Stimulated activated naive B cell treated with anti-CD40 and anti-IgM and Interleukin-4, amounts not matched to agents 10 μg/mL and 1 μg/mL and 100 μg/mL, for 72 hours (primary cell): Measurements from ENCODE around the gene SLC25A10.

Experiments
- ATAC-seq, 2 donors: fragments of 150-1000 bp; cut with Tn5 transposase; replicated peaks; 2 replicates each; pipeline ENCODE4 v1.10.0; 2021; ENCODE audit warnings: moderate library complexity in 1 of 2
- DNase-seq: peaks from one replicate; pipeline ENCODE4 v3.0.0; 2021
- H3K27ac Mint-ChIP-seq: one replicate; pipeline ENCODE4 v1.8.0; 2022; ENCODE audit warnings: mild to moderate bottlenecking, mixed read lengths
- H3K27me3 Mint-ChIP-seq, 2 donors: one replicate each; pipeline ENCODE4 v1.8.0; 2022; ENCODE audit warnings: mixed read lengths in 2 of 2
- H3K36me3 Mint-ChIP-seq, 2 donors: one replicate each; pipeline ENCODE4 v1.8.0; 2022; ENCODE audit warnings: mixed read lengths in 2 of 2, mild to moderate bottlenecking in 1 of 2
- H3K4me1 Mint-ChIP-seq, 2 donors: one replicate each; pipeline ENCODE4 v1.8.0; 2022; ENCODE audit warnings: mixed read lengths in 2 of 2, mild to moderate bottlenecking in 1 of 2
- H3K4me3 Mint-ChIP-seq, 2 donors: one replicate each; pipeline ENCODE4 v1.8.0; 2022; ENCODE audit warnings: mild to moderate bottlenecking in 2 of 2, mixed read lengths in 2 of 2, moderate library complexity in 1 of 2
- H3K9me3 Mint-ChIP-seq, 2 donors: one replicate each; pipeline ENCODE4 v1.8.0; 2022; ENCODE audit warnings: mixed read lengths in 2 of 2, mild to moderate bottlenecking in 1 of 2

The SLC25A10 gene

GRCh38 chr17:81694810-81695209, 17.3 kb upstream of the SLC25A10 start:
- Mint-ChIP-seq H3K9me3 (no peaks in the 10 kb centered on the region), H3K36me3 (peaks cover 30 to 36% of the 10 kb centered on the region in 2 donors), H3K27me3 (no peaks in the 10 kb centered on the region), H3K4me1 (peaks cover 3 to 21% of the 10 kb centered on the region in 2 donors), H3K4me3 (no peak overlapping the region), H3K27ac (no peak overlapping the region)
- DNase-seq (no peak), ATAC-seq (no peak)

- peaks cover 27 to 32% of the 10 kb centered on the region in 2 donors for H3K36me3 Mint-ChIP-seq
- DNase-seq: no peak
- H3K4me3 Mint-ChIP-seq: no peak overlapping the region
Measured at GRCh38 chr17:81695211-81695610, 16.9 kb upstream of the SLC25A10 start.

GRCh38 chr17:81695801-81696200, 16.3 kb upstream of the SLC25A10 start:
- no peak overlapping the region for H3K4me3 Mint-ChIP-seq

More at GRCh38 chr17:81695211-81695610, 16.9 kb upstream of the SLC25A10 start:
- no peaks in the 10 kb centered on the region for H3K27me3 Mint-ChIP-seq
- peaks cover 3 to 19% of the 10 kb centered on the region in 2 donors for H3K4me1 Mint-ChIP-seq
- ATAC-seq: no peak
- no peaks in the 10 kb centered on the region for H3K9me3 Mint-ChIP-seq
- H3K27ac Mint-ChIP-seq: no peak overlapping the region

GRCh38 chr17:81696218-81696941, 15.7 kb upstream of the SLC25A10 start:
- no peaks in the 10 kb centered on the region for H3K9me3 Mint-ChIP-seq
- DNase-seq: no peak
- ATAC-seq: peak in 1 of 2 donors; percentile 12
- H3K4me1 Mint-ChIP-seq: peaks cover 8 to 26% of the 10 kb centered on the region in 2 donors
- peaks cover 31 to 32% of the 10 kb centered on the region in 2 donors for H3K36me3 Mint-ChIP-seq
- H3K4me3 Mint-ChIP-seq: no peak overlapping the region
- H3K27ac Mint-ChIP-seq: no peak overlapping the region
- H3K27me3 Mint-ChIP-seq: no peaks in the 10 kb centered on the region

More at GRCh38 chr17:81695801-81696200, 16.3 kb upstream of the SLC25A10 start:
- Mint-ChIP-seq H3K4me1 (peaks cover 6 to 25% of the 10 kb centered on the region in 2 donors), H3K36me3 (peaks cover 32% of the 10 kb centered on the region in 2 donors), H3K27me3 (no peaks in the 10 kb centered on the region), H3K9me3 (no peaks in the 10 kb centered on the region), H3K27ac (no peak overlapping the region)
- ATAC-seq: no peak
- DNase-seq: no peak

GRCh38 chr17:81697261-81698044, 14.6 kb upstream of the SLC25A10 start:
- H3K27ac Mint-ChIP-seq: peak overlapping the region; percentile 60
- no peak overlapping the region for H3K4me3 Mint-ChIP-seq
- DNase-seq (no peak), ATAC-seq (no peak)
- H3K4me1 Mint-ChIP-seq: peaks cover 14 to 34% of the 10 kb centered on the region in 2 donors
- H3K9me3 Mint-ChIP-seq: no peaks in the 10 kb centered on the region
- peaks cover 32 to 39% of the 10 kb centered on the region in 2 donors for H3K36me3 Mint-ChIP-seq
- H3K27me3 Mint-ChIP-seq: no peaks in the 10 kb centered on the region

GRCh38 chr17:81700353-81701287, 11.5 kb upstream of the SLC25A10 start:
- ATAC-seq: no peak
- Mint-ChIP-seq H3K36me3 (peaks cover 42 to 49% of the 10 kb centered on the region in 2 donors), H3K9me3 (no peaks in the 10 kb centered on the region), H3K27me3 (no peaks in the 10 kb centered on the region), H3K4me1 (peaks cover 20 to 51% of the 10 kb centered on the region in 2 donors), H3K4me3 (peak overlapping the region; percentile 11 to 46), H3K27ac (peak overlapping the region; percentile 99)
- no peak for DNase-seq

- DNase-seq (no peak), ATAC-seq (no peak)
- peaks cover 51 to 54% of the 10 kb centered on the region in 2 donors for H3K36me3 Mint-ChIP-seq
- H3K27me3 Mint-ChIP-seq: no peaks in the 10 kb centered on the region
- no peaks in the 10 kb centered on the region for H3K9me3 Mint-ChIP-seq
- peaks cover 22 to 59% of the 10 kb centered on the region in 2 donors for H3K4me1 Mint-ChIP-seq
- peak overlapping the region; percentile 96 to 99 for H3K4me3 Mint-ChIP-seq
- H3K27ac Mint-ChIP-seq: peak overlapping the region; percentile 99
Measured at GRCh38 chr17:81701288-81702071, 10.6 kb upstream of the SLC25A10 start.

- Mint-ChIP-seq H3K27ac (peak within 1 kb of the TSS; percentile 99), H3K9me3 (no peaks in the 10 kb centered on the region), H3K36me3 (peaks cover 42 to 52% of the 10 kb centered on the region in 2 donors), H3K27me3 (no peaks in the 10 kb centered on the region), H3K4me1 (peaks cover 23 to 56% of the 10 kb centered on the region in 2 donors), H3K4me3 (peak within 1 kb of the TSS; percentile 96 to 99)
- DNase-seq (peak; percentile 84), ATAC-seq (peak; percentile 94)
Measured at GRCh38 chr17:81702934-81703746, 8.9 kb upstream of the SLC25A10 start, which contains the start of gene MRPL12. Gene MRPL12, plus strand, starts transcription at chr17:81703367. Its CDS starts 135 bp downstream, at chr17:81703502.

GRCh38 chr17:81703747-81704654, 8.1 kb upstream of the SLC25A10 start:
- peak overlapping the region; percentile 96 to 99 for H3K4me3 Mint-ChIP-seq
- DNase-seq: no peak
- no peaks in the 10 kb centered on the region for H3K27me3 Mint-ChIP-seq
- ATAC-seq: peak in 1 of 2 donors; percentile 4
- peaks cover 23 to 51% of the 10 kb centered on the region in 2 donors for H3K4me1 Mint-ChIP-seq
- peaks cover 39 to 51% of the 10 kb centered on the region in 2 donors for H3K36me3 Mint-ChIP-seq
- H3K27ac Mint-ChIP-seq: peak overlapping the region; percentile 71
- no peaks in the 10 kb centered on the region for H3K9me3 Mint-ChIP-seq

- Mint-ChIP-seq H3K27ac (peak overlapping the region; percentile 71), H3K36me3 (peaks cover 39 to 57% of the 10 kb centered on the region in 2 donors), H3K27me3 (no peaks in the 10 kb centered on the region), H3K4me1 (peaks cover 27 to 51% of the 10 kb centered on the region in 2 donors), H3K9me3 (no peaks in the 10 kb centered on the region), H3K4me3 (peak overlapping the region in 1 of 2 donors; percentile 15)
- DNase-seq (no peak), ATAC-seq (no peak)
Measured at GRCh38 chr17:81705518-81706231, 6.4 kb upstream of the SLC25A10 start.

GRCh38 chr17:81706232-81706611, 5.9 kb upstream of the SLC25A10 start:
- H3K4me1 Mint-ChIP-seq: peaks cover 26 to 51% of the 10 kb centered on the region in 2 donors
- DNase-seq: no peak
- peaks cover 36 to 56% of the 10 kb centered on the region in 2 donors for H3K36me3 Mint-ChIP-seq
- peak overlapping the region; percentile 14 for H3K27ac Mint-ChIP-seq
- no peaks in the 10 kb centered on the region for H3K27me3 Mint-ChIP-seq
- H3K9me3 Mint-ChIP-seq: no peaks in the 10 kb centered on the region
- no peak for ATAC-seq
- H3K4me3 Mint-ChIP-seq: no peak overlapping the region
